Caco-2 (cell line): Measurements from ENCODE around the gene FHL1. TPM values are rescaled to one million over a fixed set of nuclear protein-coding genes. Genes with fewer than 3 reads are reported as not detected.
A peak's percentile ranks its signal among the peaks of the same experiment; 100 is the strongest.

Source experiments
- BruUV-seq: library from RNA; stranded (reverse); fragments of 400-500 nt; replicated peaks from 2 replicates; lab custom pipeline; 2021; lab: Mats Ljungman, UMichigan
- CTCF ChIA-PET: fragments of 300-600 bp; sonication (Branson Sonifier 250); formaldehyde crosslinking; loops from one replicate; lab custom pipeline; 2022; ENCODE audit warnings: antibody characterized with exemption; lab: Charles Lee
- POLR2A ChIA-PET: fragments of 300-600 bp; sonication (Branson Sonifier 250); formaldehyde crosslinking; loops from one replicate; lab custom pipeline; 2022; ENCODE audit warnings: antibody characterized with exemption; lab: Charles Lee
- DNase-seq, 2 experiments: peaks; one replicate each; pipeline versions ENCODE4 v3.0.0 to v3.0.0-alpha.2; 2020 to 2022
- H3K27me3 ChIP-seq: replicated peaks from 2 replicates; pipeline ENCODE4 v1.6.0; 2011; ENCODE audit warnings: low read length; ENCODE audit not compliant: control insufficient read depth, insufficient read depth
- H3K36me3 ChIP-seq: 2 replicates; pipeline ENCODE4 v1.5.1; 2011; ENCODE audit warnings: low read length; ENCODE audit not compliant: control insufficient read depth, insufficient read depth
- H3K4me1 ChIP-seq: fragments of 250-450 bp; sonication (Bioruptor Pico); 2 replicates; pipeline ENCODE4 v1.5.1; 2020; ENCODE audit warnings: mild to moderate bottlenecking
- H3K4me3 ChIP-seq: 2 replicates; pipeline ENCODE4 v1.5.1; 2011; ENCODE audit warnings: low read depth, mild to moderate bottlenecking, control low read depth, low read length
- H3K9me3 ChIP-seq: fragments of 250-450 bp; sonication (Bioruptor Pico); 2 replicates; pipeline ENCODE4 v1.5.1; 2020; ENCODE audit warnings: mild to moderate bottlenecking, moderate library complexity
- H3K27ac Mint-ChIP-seq: one replicate; pipeline ENCODE4 v1.8.0; 2022; ENCODE audit warnings: mixed read lengths; ENCODE audit not compliant: unreplicated experiment
- H3K27me3 Mint-ChIP-seq: one replicate; pipeline ENCODE4 v1.8.0; 2022; ENCODE audit warnings: mixed read lengths; ENCODE audit not compliant: insufficient read depth, unreplicated experiment
- H3K36me3 Mint-ChIP-seq: one replicate; pipeline ENCODE4 v1.8.0; 2022; ENCODE audit warnings: mild to moderate bottlenecking, mixed read lengths; ENCODE audit not compliant: insufficient read depth, unreplicated experiment
- H3K4me1 Mint-ChIP-seq: one replicate; pipeline ENCODE4 v1.8.0; 2022; ENCODE audit warnings: low read depth, mixed read lengths; ENCODE audit not compliant: unreplicated experiment
- H3K4me3 Mint-ChIP-seq: one replicate; pipeline ENCODE4 v1.8.0; 2022; ENCODE audit warnings: mild to moderate bottlenecking, moderate library complexity, mixed read lengths; ENCODE audit not compliant: unreplicated experiment
- H3K9me3 Mint-ChIP-seq: one replicate; pipeline ENCODE4 v1.8.0; 2022; ENCODE audit warnings: mixed read lengths; ENCODE audit not compliant: unreplicated experiment
- CTCF ChIP-seq, 2 experiments: fragments of 200-600 bp in 1 of 2; IDR thresholded peaks; 1 replicate in 1 of 2; 2 replicates in 1 of 2; pipeline versions ENCODE4 v1.5.1 to v1.8.0; 2011 to 2022; ENCODE audit warnings: antibody characterized with exemption in 1 of 2, control low read depth in 1 of 2, inconsistent platforms in 1 of 2, low read depth in 1 of 2, low read length in 1 of 2, mild to moderate bottlenecking in 1 of 2, moderate library complexity in 1 of 2; ENCODE audit not compliant: insufficient read depth in 1 of 2, severe bottlenecking in 1 of 2, unreplicated experiment in 1 of 2
- intact Hi-C: fragments of 100-400 bp; cut with micrococcal nuclease; formaldehyde crosslinking; loops from one replicate; pipeline ENCODE4 v1.10.0; 2022; ENCODE audit not compliant: unreplicated experiment
- total RNA-seq: library from RNA; stranded (reverse); gene quantifications from 2 replicates; pipeline ENCODE4 v1.2.3, GENCODE V29; 2022

The FHL1 gene
- total RNA-seq, 1 experiment from 2014 or later, result 0.16 TPM

GRCh38 chrX:136142592-136142991 lies 4.7 kb upstream of the FHL1 start:
- no peaks in the 10 kb centered on the region for H3K4me1 ChIP-seq
- H3K27me3 Mint-ChIP-seq, result peaks cover 15% of the 10 kb centered on the region
- H3K4me3 Mint-ChIP-seq, result no peak overlapping the region
- intact Hi-C loops, result no loop called here
- peaks cover 6% of the 10 kb centered on the region for H3K36me3 Mint-ChIP-seq
- no peaks in the 10 kb centered on the region; the same call in 1 of the 2 replicates for H3K27me3 ChIP-seq
- H3K4me1 Mint-ChIP-seq, result peaks cover 5% of the 10 kb centered on the region
- ChIA-PET CTCF (no interaction called here), POLR2A (no interaction called here)
- no peak for DNase-seq
- no peaks in the 10 kb centered on the region for H3K9me3 Mint-ChIP-seq
- no peaks in the 10 kb centered on the region for H3K36me3 ChIP-seq
- H3K4me3 ChIP-seq, result no peak overlapping the region
- H3K27ac Mint-ChIP-seq, result no peak overlapping the region
- TF ChIP-seq CTCF (IDR thresholded peaks at IDR 0.05; ENCODE audit: insufficient read depth in 1 of 2, low read depth in 1 of 2, low read length in 1 of 2, severe bottlenecking in 1 of 2, unreplicated experiment in 1 of 2), result no peak
- no TSS peak for BruUV-seq
- no peaks in the 10 kb centered on the region for H3K9me3 ChIP-seq

- Histone ChIP-seq H3K4me3 (no peak overlapping the region), H3K4me1 (no peaks in the 10 kb centered on the region), H3K9me3 (no peaks in the 10 kb centered on the region), H3K27me3 (no peaks in the 10 kb centered on the region; the same call in 1 of the 2 replicates), H3K36me3 (no peaks in the 10 kb centered on the region)
- POLR2A ChIA-PET, result no interaction called here
- Mint-ChIP-seq H3K4me3 (no peak overlapping the region), H3K4me1 (peaks cover 5% of the 10 kb centered on the region), H3K27me3 (peaks cover 15% of the 10 kb centered on the region), H3K27ac (no peak overlapping the region), H3K9me3 (no peaks in the 10 kb centered on the region), H3K36me3 (peaks cover 6% of the 10 kb centered on the region)
- TF ChIP-seq CTCF (IDR thresholded peaks at IDR 0.05; ENCODE audit: insufficient read depth in 1 of 2, low read depth in 1 of 2, low read length in 1 of 2, severe bottlenecking in 1 of 2, unreplicated experiment in 1 of 2), result no peak
- CTCF ChIA-PET, result no interaction called here
- no peak for DNase-seq
- BruUV-seq, result no TSS peak
- intact Hi-C loops, result no loop called here
Measured at GRCh38 chrX:136143711-136144110, 3.6 kb upstream of the FHL1 start.

- intact Hi-C loops, result no loop called here
- Mint-ChIP-seq H3K4me3 (peak overlapping the region; percentile 55), H3K4me1 (peaks cover 5% of the 10 kb centered on the region), H3K27ac (no peak overlapping the region), H3K27me3 (peaks cover 18% of the 10 kb centered on the region), H3K36me3 (peaks cover 6% of the 10 kb centered on the region), H3K9me3 (no peaks in the 10 kb centered on the region)
- DNase-seq, result no peak
- CTCF ChIA-PET, result no interaction called here
- Histone ChIP-seq H3K27me3 (no peaks in the 10 kb centered on the region; the same call in 1 of the 2 replicates), H3K4me1 (no peaks in the 10 kb centered on the region), H3K4me3 (peak overlapping the region; percentile 32), H3K36me3 (no peaks in the 10 kb centered on the region), H3K9me3 (no peaks in the 10 kb centered on the region)
- POLR2A ChIA-PET, result no interaction called here
- BruUV-seq, result no TSS peak
- no peak for TF ChIP-seq CTCF (IDR thresholded peaks at IDR 0.05; ENCODE audit: insufficient read depth in 1 of 2, low read depth in 1 of 2, low read length in 1 of 2, severe bottlenecking in 1 of 2, unreplicated experiment in 1 of 2)
Measured at GRCh38 chrX:136146614-136147314, 569 bp upstream of the FHL1 start.
